ENCODE data around the gene RAB27A. TPM values are rescaled to one million over a fixed set of nuclear protein-coding genes. Genes with fewer than 3 reads are reported as not detected.

Gene RAB27A
- total and polyA plus RNA-seq, 2 donors from 2014 or later, result 10.1 to 45.8 TPM

- Histone ChIP-seq H3K27ac (ENCODE audit: low read depth in 2 of 2, low read length in 2 of 2) (no peak overlapping the region), H3K9me3 (ENCODE audit: control insufficient read depth in 2 of 3, insufficient read depth in 1 of 3, low read length in 3 of 3) (no peaks in the 10 kb centered on the region), H3K4me1 (ENCODE audit: control insufficient read depth in 2 of 3, insufficient read depth in 2 of 3, low read depth in 1 of 3, low read length in 3 of 3) (no peaks in the 10 kb centered on the region), H3K27me3 (ENCODE audit: control insufficient read depth, insufficient read depth, low read length) (no peaks in the 10 kb centered on the region), H3K4me3 (ENCODE audit: low read length in 3 of 3) (no peak overlapping the region), H3K9ac (ENCODE audit: low read length in 3 of 3) (no peak overlapping the region), H3K36me3 (ENCODE audit: control insufficient read depth in 2 of 3, insufficient read depth in 3 of 3, low read length in 3 of 3) (no peaks in the 10 kb centered on the region)
- FAIRE-seq (no peak), DNase-seq (no peak)
- TF ChIP-seq CTCF (IDR thresholded peaks at IDR 0.05; ENCODE audit: borderline replicate concordance, extremely low read depth, insufficient read depth), result no peak
- intact Hi-C loops (cut with DNase I), result no loop called here
Observed at GRCh38 chr15:55234800-55235104, 54.9 kb downstream of the RAB27A start.

- Histone ChIP-seq H3K27me3 (ENCODE audit: control insufficient read depth, insufficient read depth, low read length) (no peaks in the 10 kb centered on the region), H3K4me3 (ENCODE audit: low read length in 3 of 3) (no peak overlapping the region), H3K27ac (ENCODE audit: low read depth in 2 of 2, low read length in 2 of 2) (no peak overlapping the region), H3K36me3 (ENCODE audit: control insufficient read depth in 2 of 3, insufficient read depth in 3 of 3, low read length in 3 of 3) (no peaks in the 10 kb centered on the region), H3K9me3 (ENCODE audit: control insufficient read depth in 2 of 3, insufficient read depth in 1 of 3, low read length in 3 of 3) (no peaks in the 10 kb centered on the region), H3K4me1 (ENCODE audit: control insufficient read depth in 2 of 3, insufficient read depth in 2 of 3, low read depth in 1 of 3, low read length in 3 of 3) (no peaks in the 10 kb centered on the region), H3K9ac (ENCODE audit: low read length in 3 of 3) (no peak overlapping the region)
- no peak for TF ChIP-seq CTCF (IDR thresholded peaks at IDR 0.05; ENCODE audit: borderline replicate concordance, extremely low read depth, insufficient read depth)
- FAIRE-seq, result no peak
- intact Hi-C loops (cut with DNase I), result no loop called here
- DNase-seq, result no peak
Observed at GRCh38 chr15:55234104-55234799, 55.4 kb downstream of the RAB27A start.

GRCh38 chr15:55231455-55231854, 58.2 kb downstream of the RAB27A start:
- no peaks in the 10 kb centered on the region for H3K36me3 ChIP-seq (ENCODE audit: control insufficient read depth in 2 of 3, insufficient read depth in 3 of 3, low read length in 3 of 3)
- intact Hi-C loops (cut with DNase I), result no loop called here
- no peaks in the 10 kb centered on the region for H3K4me1 ChIP-seq (ENCODE audit: control insufficient read depth in 2 of 3, insufficient read depth in 2 of 3, low read depth in 1 of 3, low read length in 3 of 3)
- no peak overlapping the region for H3K27ac ChIP-seq (ENCODE audit: low read depth in 2 of 2, low read length in 2 of 2)
- TF ChIP-seq CTCF (IDR thresholded peaks at IDR 0.05; ENCODE audit: borderline replicate concordance, extremely low read depth, insufficient read depth), result no peak
- H3K4me3 ChIP-seq (ENCODE audit: low read length in 3 of 3), result no peak overlapping the region
- DNase-seq (no peak), FAIRE-seq (no peak)
- H3K9me3 ChIP-seq (ENCODE audit: control insufficient read depth in 2 of 3, insufficient read depth in 1 of 3, low read length in 3 of 3), result no peaks in the 10 kb centered on the region
- no peak overlapping the region for H3K9ac ChIP-seq (ENCODE audit: low read length in 3 of 3)
- H3K27me3 ChIP-seq (ENCODE audit: control insufficient read depth, insufficient read depth, low read length), result no peaks in the 10 kb centered on the region

- H3K4me1 ChIP-seq (ENCODE audit: control insufficient read depth in 2 of 3, insufficient read depth in 2 of 3, low read depth in 1 of 3, low read length in 3 of 3), result no peaks in the 10 kb centered on the region
- FAIRE-seq (no peak), DNase-seq (no peak)
- intact Hi-C loops (cut with DNase I), result no loop called here
- H3K27ac ChIP-seq (ENCODE audit: low read depth in 2 of 2, low read length in 2 of 2), result no peak overlapping the region
- H3K9ac ChIP-seq (ENCODE audit: low read length in 3 of 3), result no peak overlapping the region
- TF ChIP-seq CTCF (IDR thresholded peaks at IDR 0.05; ENCODE audit: borderline replicate concordance, extremely low read depth, insufficient read depth), result no peak
- H3K27me3 ChIP-seq (ENCODE audit: control insufficient read depth, insufficient read depth, low read length), result no peaks in the 10 kb centered on the region
- H3K4me3 ChIP-seq (ENCODE audit: low read length in 3 of 3), result no peak overlapping the region
- H3K36me3 ChIP-seq (ENCODE audit: control insufficient read depth in 2 of 3, insufficient read depth in 3 of 3, low read length in 3 of 3), result no peaks in the 10 kb centered on the region
- H3K9me3 ChIP-seq (ENCODE audit: control insufficient read depth in 2 of 3, insufficient read depth in 1 of 3, low read length in 3 of 3), result no peaks in the 10 kb centered on the region
Observed at GRCh38 chr15:55230953-55231352, 58.7 kb downstream of the RAB27A start.
